ENCODE results near the gene R3HDM2. TPM values are rescaled to one million over a fixed set of nuclear protein-coding genes. Genes with fewer than 3 reads are reported as not detected.

Gene R3HDM2
- total and polyA plus RNA-seq, 2 of the 13 experiments (the other 11 are each of a cell fraction or from before 2014, with no cell fraction given), result 11.1 to 23.5 TPM

GRCh38 chr12:57238854-57239554 lies 191.8 kb downstream of the R3HDM2 start (continued):
- peak; percentile 68 for TF ChIP-seq KAT8 (CRISPR knock-in tag; IDR thresholded peaks at IDR 0.05)
- TF ChIP-seq ZMYM2 (CRISPR knock-in tag; IDR thresholded peaks at IDR 0.05), result 0 out of 2 replicates have a peak, but pooled peaks have one; percentile 27
- TF ChIP-seq KMT2A (CRISPR knock-in tag; IDR thresholded peaks at IDR 0.05), result 0 out of 2 replicates have a peak, but pooled peaks have one; percentile 40
- TF ChIP-seq ZBTB7B (CRISPR knock-in tag; IDR thresholded peaks at IDR 0.05), result peak; percentile 44; the same call in 1 of the 2 replicates
- TF ChIP-seq TOPORS (CRISPR knock-in tag; IDR thresholded peaks at IDR 0.05), result peak; percentile 75; the same call in 1 of the 2 replicates
- TF ChIP-seq ZNF263 (CRISPR knock-in tag; IDR thresholded peaks at IDR 0.05), result no peak
- peak; percentile 32 for TF ChIP-seq AGO1 (IDR thresholded peaks at IDR 0.05; ENCODE audit: low read depth, low read length, poor library complexity, severe bottlenecking)
- peak; percentile 93 for TF ChIP-seq ZNF574 (CRISPR knock-in tag; IDR thresholded peaks at IDR 0.05)
- no peak for TF ChIP-seq FOXA1 (IDR thresholded peaks at IDR 0.05)
- TF ChIP-seq FOXA1 (CRISPR knock-in tag; IDR thresholded peaks at IDR 0.05), result no peak
- TF ChIP-seq ZNF788 (CRISPR knock-in tag; IDR thresholded peaks at IDR 0.05; ENCODE audit: borderline replicate concordance), result peak; percentile 74; the same call in 1 of the 2 replicates
- peak; percentile 79 for TF ChIP-seq YY1 (IDR thresholded peaks at IDR 0.05; ENCODE audit: insufficient read depth, insufficient replicate concordance, low read depth, low read length)
- 0 out of 2 replicates have a peak, but pooled peaks have one; percentile 51 for TF ChIP-seq HBP1 (CRISPR knock-in tag; IDR thresholded peaks at IDR 0.05; ENCODE audit: low read depth)
- no peak; the same call in 1 of the 2 replicates for TF ChIP-seq ZXDC (CRISPR knock-in tag; IDR thresholded peaks at IDR 0.05)
- TF ChIP-seq MXD3 (CRISPR knock-in tag; IDR thresholded peaks at IDR 0.05), result peak; percentile 55; the same call in 1 of the 2 replicates
- TF ChIP-seq HNRNPK (IDR thresholded peaks at IDR 0.05; ENCODE audit: low read depth, low read length, poor library complexity, severe bottlenecking), result peak; percentile 35
- peak; percentile 38 for TF ChIP-seq BCL6 (CRISPR knock-in tag; IDR thresholded peaks at IDR 0.05)
- peak; percentile 98 for TF ChIP-seq RAD21 (CRISPR knock-in tag; IDR thresholded peaks at IDR 0.05)
- no peak for TF ChIP-seq BCLAF1 (IDR thresholded peaks at IDR 0.05)
- peak; percentile 57; the same call in 1 of the 2 replicates for TF ChIP-seq RNF2 (conservative IDR thresholded peaks at IDR 0.05; ENCODE audit: low read depth)
